Suprapubic skin (tissue), 4 donors: ENCODE data around the gene TMEM59L. TPM values are rescaled to one million over a fixed set of nuclear protein-coding genes. Genes with fewer than 3 reads are reported as not detected.

Experiments
- DNase-seq, 2 donors: peaks; one replicate each; pipeline ENCODE4 v3.0.0-alpha.2; 2019; ENCODE audit warnings: low spot score in 2 of 2
- H3K27ac ChIP-seq: fragments of 200-600 bp; sonication (generic); one replicate; pipeline ENCODE4 v1.5.1; 2019
- H3K27me3 ChIP-seq: fragments of 200-600 bp; sonication (generic); one replicate; pipeline ENCODE4 v1.5.1; 2019
- H3K36me3 ChIP-seq: fragments of 200-600 bp; sonication (generic); one replicate; pipeline ENCODE4 v1.5.1; 2019
- H3K4me1 ChIP-seq: fragments of 200-600 bp; sonication (generic); one replicate; pipeline ENCODE4 v1.5.1; 2019
- H3K4me3 ChIP-seq: fragments of 200-600 bp; sonication (generic); one replicate; pipeline ENCODE4 v1.5.1; 2019; ENCODE audit warnings: mild to moderate bottlenecking
- H3K9me3 ChIP-seq: fragments of 200-600 bp; sonication (generic); one replicate; pipeline ENCODE4 v1.5.1; 2019
- EP300 ChIP-seq: sonication (generic); formaldehyde crosslinking; IDR thresholded peaks from one replicate; pipeline ENCODE4 v1.6.1; 2017; ENCODE audit warnings: antibody characterized with exemption
- POLR2A ChIP-seq, 2 donors: fragments of 450-650 bp; IDR thresholded peaks; one replicate each; pipeline ENCODE4 v1.6.1; 2017; ENCODE audit warnings: antibody characterized with exemption in 2 of 2, mild to moderate bottlenecking in 2 of 2, moderate library complexity in 2 of 2
- POLR2AphosphoS5 ChIP-seq, 3 donors: sonication (generic); formaldehyde crosslinking; IDR thresholded peaks; one replicate each; pipeline ENCODE4 v1.6.1; 2017; ENCODE audit warnings: antibody characterized with exemption in 3 of 3
- WGBS: methylation state at CpG from one replicate; pipeline ENCODE4 v1.1.5; 2018; 5-methylcytosine and 5-hydroxymethylcytosine counted together
- total RNA-seq, 4 donors: library from RNA; depleted of rRNA; stranded (reverse); fragments of >200 nt; gene quantifications; one replicate each; pipeline ENCODE4 v1.1.0, GENCODE V29; 2016
- TF ChIP-seq, protein P1 (sequence below), 2 donors: fragments of 200-600 bp in 1 of 2; fragments of 450-650 bp in 1 of 2; sonication (generic) in 1 of 2; IDR thresholded peaks; one replicate each; pipeline ENCODE4 v1.5.1; 2016 to 2019; ENCODE audit warnings: antibody characterized with exemption in 2 of 2, mild to moderate bottlenecking in 1 of 2, moderate library complexity in 1 of 2

TMEM59L gene
- total RNA-seq, 4 donors from 2014 or later, result 0.49 to 1.4 (median 0.97) TPM

GRCh38 chr19:18665771-18666202 is 53.1 kb downstream of the TMEM59L start:
- H3K4me1 ChIP-seq, result peaks cover 5% of the 10 kb centered on the region
- H3K4me3 ChIP-seq, result no peak overlapping the region
- H3K36me3 ChIP-seq, result peaks cover 36% of the 10 kb centered on the region

GRCh38 chr19:18666317-18666716 is 53.6 kb downstream of the TMEM59L start:
- Histone ChIP-seq H3K27ac (no peak overlapping the region), H3K9me3 (no peaks in the 10 kb centered on the region), H3K36me3 (peaks cover 36% of the 10 kb centered on the region), H3K4me3 (no peak overlapping the region), H3K4me1 (no peaks in the 10 kb centered on the region), H3K27me3 (no peaks in the 10 kb centered on the region)
- TF ChIP-seq POLR2A (IDR thresholded peaks at IDR 0.05) (no peak), EP300 (no peak)
- DNase-seq, result no peak
- 57% methylated on average over 10 of the region's 12 CpGs for WGBS

More at GRCh38 chr19:18665771-18666202, 53.1 kb downstream of the TMEM59L start:
- Histone ChIP-seq H3K27me3 (no peaks in the 10 kb centered on the region), H3K27ac (no peak overlapping the region), H3K9me3 (no peaks in the 10 kb centered on the region)
- WGBS, result 82% methylated on average over 20 of the region's 22 CpGs
- TF ChIP-seq EP300, result no peak
- no peak for DNase-seq

DNA sequence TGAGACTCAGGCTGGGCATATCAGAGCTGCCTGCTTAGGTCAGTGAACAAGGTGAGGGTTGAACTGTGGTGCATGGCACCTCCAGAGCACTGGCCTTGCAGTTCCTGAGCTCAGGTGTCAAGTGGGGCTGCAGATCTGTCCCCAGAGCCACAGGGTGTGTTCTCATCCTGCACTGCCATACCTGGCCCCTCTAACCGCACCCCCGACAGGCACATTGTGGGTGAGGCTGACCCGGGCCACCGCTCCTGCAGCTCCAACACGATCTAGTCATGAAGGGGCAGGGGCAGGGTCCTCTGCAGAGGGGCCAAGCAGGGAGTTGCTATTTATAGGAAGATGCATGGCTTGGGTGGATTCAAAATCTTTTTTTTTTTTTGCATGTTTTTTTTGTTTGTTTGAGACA is 54.1 kb downstream of the TMEM59L start:
- 96% methylated on average over 5 of the region's 5 CpGs for WGBS
- Histone ChIP-seq H3K4me1 (peaks cover 3% of the 10 kb centered on the region), H3K27me3 (no peaks in the 10 kb centered on the region), H3K36me3 (peaks cover 36% of the 10 kb centered on the region), H3K9me3 (no peaks in the 10 kb centered on the region), H3K27ac (no peak overlapping the region), H3K4me3 (no peak overlapping the region)
- TF ChIP-seq, protein P1, sequence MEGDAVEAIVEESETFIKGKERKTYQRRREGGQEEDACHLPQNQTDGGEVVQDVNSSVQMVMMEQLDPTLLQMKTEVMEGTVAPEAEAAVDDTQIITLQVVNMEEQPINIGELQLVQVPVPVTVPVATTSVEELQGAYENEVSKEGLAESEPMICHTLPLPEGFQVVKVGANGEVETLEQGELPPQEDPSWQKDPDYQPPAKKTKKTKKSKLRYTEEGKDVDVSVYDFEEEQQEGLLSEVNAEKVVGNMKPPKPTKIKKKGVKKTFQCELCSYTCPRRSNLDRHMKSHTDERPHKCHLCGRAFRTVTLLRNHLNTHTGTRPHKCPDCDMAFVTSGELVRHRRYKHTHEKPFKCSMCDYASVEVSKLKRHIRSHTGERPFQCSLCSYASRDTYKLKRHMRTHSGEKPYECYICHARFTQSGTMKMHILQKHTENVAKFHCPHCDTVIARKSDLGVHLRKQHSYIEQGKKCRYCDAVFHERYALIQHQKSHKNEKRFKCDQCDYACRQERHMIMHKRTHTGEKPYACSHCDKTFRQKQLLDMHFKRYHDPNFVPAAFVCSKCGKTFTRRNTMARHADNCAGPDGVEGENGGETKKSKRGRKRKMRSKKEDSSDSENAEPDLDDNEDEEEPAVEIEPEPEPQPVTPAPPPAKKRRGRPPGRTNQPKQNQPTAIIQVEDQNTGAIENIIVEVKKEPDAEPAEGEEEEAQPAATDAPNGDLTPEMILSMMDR (IDR thresholded peaks at IDR 0.05), result no peak
- no peak for TF ChIP-seq EP300
- TF ChIP-seq POLR2AphosphoS5 (IDR thresholded peaks at IDR 0.05), result no peak
- TF ChIP-seq POLR2A (IDR thresholded peaks at IDR 0.05), result no peak
- no peak for DNase-seq

- H3K27me3 ChIP-seq, result no peaks in the 10 kb centered on the region
- no peaks in the 10 kb centered on the region for H3K9me3 ChIP-seq
- DNase-seq, result no peak
- WGBS, result 96% methylated on average over 26 of the region's 55 CpGs
- H3K4me1 ChIP-seq, result peaks cover 11% of the 10 kb centered on the region
- H3K36me3 ChIP-seq, result peaks cover 36% of the 10 kb centered on the region
- H3K27ac ChIP-seq, result no peak overlapping the region
- TF ChIP-seq POLR2A (IDR thresholded peaks at IDR 0.05) (no peak), EP300 (no peak), POLR2AphosphoS5 (IDR thresholded peaks at IDR 0.05) (no peak)
- TF ChIP-seq, protein P1 (IDR thresholded peaks at IDR 0.05), result no peak
- H3K4me3 ChIP-seq, result no peak overlapping the region
Observed at GRCh38 chr19:18667531-18668251, 55.0 kb downstream of the TMEM59L start.

GRCh38 chr19:18668252-18668631 is 55.6 kb downstream of the TMEM59L start:
- H3K4me3 ChIP-seq, result no peak overlapping the region
- peaks cover 36% of the 10 kb centered on the region for H3K36me3 ChIP-seq
- 98% methylated on average over 21 of the region's 38 CpGs for WGBS
- H3K27ac ChIP-seq, result no peak overlapping the region
- no peak for DNase-seq
- H3K27me3 ChIP-seq, result no peaks in the 10 kb centered on the region
- peaks cover 11% of the 10 kb centered on the region for H3K4me1 ChIP-seq
- TF ChIP-seq EP300 (no peak), POLR2AphosphoS5 (IDR thresholded peaks at IDR 0.05) (no peak), POLR2A (IDR thresholded peaks at IDR 0.05) (no peak)
- TF ChIP-seq, protein P1 (IDR thresholded peaks at IDR 0.05), result no peak
- no peaks in the 10 kb centered on the region for H3K9me3 ChIP-seq

DNA sequence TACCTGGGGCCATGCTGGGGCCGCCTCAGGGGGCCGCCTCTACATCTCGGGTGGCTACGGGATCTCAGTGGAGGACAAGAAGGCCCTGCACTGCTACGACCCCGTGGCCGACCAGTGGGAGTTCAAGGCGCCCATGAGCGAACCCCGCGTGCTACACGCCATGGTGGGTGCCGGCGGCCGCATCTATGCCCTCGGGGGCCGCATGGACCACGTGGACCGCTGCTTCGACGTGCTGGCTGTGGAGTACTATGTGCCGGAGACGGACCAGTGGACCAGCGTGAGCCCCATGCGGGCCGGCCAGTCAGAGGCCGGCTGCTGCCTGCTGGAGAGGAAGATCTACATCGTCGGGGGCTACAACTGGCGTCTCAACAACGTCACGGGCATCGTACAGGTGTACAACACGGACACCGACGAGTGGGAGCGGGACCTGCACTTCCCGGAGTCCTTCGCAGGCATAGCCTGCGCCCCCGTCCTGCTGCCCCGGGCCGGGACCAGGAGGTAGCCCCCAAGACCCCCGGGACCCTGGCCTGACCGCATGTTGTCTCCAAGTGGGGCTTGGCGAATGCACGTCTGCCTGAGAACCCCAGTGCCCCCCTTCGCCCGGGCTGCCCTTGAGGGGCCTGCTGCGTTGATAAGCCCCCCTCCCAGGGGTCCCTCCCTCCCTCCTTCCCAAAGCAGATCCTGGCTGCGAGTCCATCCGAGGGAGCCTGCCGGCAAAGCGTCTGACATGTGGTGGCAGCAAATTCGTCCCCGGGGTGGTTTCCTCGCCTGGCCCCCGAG is 56.3 kb downstream of the TMEM59L start:
- Histone ChIP-seq H3K9me3 (no peaks in the 10 kb centered on the region), H3K27me3 (no peaks in the 10 kb centered on the region), H3K27ac (no peak overlapping the region), H3K36me3 (peaks cover 36% of the 10 kb centered on the region), H3K4me3 (no peak overlapping the region), H3K4me1 (peaks cover 11% of the 10 kb centered on the region)
- TF ChIP-seq POLR2AphosphoS5 (IDR thresholded peaks at IDR 0.05) (no peak), EP300 (no peak), POLR2A (IDR thresholded peaks at IDR 0.05) (no peak)
- TF ChIP-seq, protein P1 (IDR thresholded peaks at IDR 0.05), result no peak
- no peak for DNase-seq
- WGBS, result 95% methylated on average over 33 of the region's 58 CpGs
